ENCODE results near the gene SYCP2L. TPM values are rescaled to one million over a fixed set of nuclear protein-coding genes. Genes with fewer than 3 reads are reported as not detected.

Gene SYCP2L
- total and polyA plus RNA-seq, 2 of the 8 experiments (the other 6 are each of a cell fraction or from before 2014, with no cell fraction given): 1.7 to 4.2 TPM

DNA sequence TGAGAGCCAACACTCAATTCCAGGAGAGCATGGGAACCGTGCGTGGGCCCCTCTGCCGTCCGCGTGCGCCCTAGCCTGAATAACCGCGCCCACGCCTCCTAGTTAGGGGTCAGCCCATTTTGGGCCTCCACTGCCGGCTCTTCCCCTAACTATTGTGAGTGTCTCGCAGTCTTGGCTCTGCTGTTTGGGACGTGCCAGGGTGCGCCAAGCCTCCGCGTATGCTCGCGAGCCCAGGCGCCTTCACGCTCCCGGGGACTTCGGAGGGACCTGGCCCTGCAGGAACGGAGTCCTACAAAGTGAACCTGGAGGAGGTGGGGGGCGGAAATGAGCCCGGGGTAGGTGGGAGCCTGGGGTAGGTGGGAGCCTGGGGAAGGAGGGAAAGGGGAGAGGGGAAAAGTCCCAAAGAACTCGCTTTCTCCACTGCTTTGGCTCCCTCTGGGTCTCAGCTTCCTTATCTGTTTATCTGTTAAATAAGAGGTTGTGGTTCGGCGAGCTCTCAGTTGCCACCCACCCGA lies 4.1 kb upstream of the SYCP2L start:
- no peak overlapping the region for H3K14ac ChIP-seq (ENCODE audit: insufficient read length)
- H3K9me3 ChIP-seq (ENCODE audit: insufficient read depth in 2 of 2, low read depth in 1 of 2, low read length in 1 of 2): no peaks in the 10 kb centered on the region
- no peaks in the 10 kb centered on the region for H3K79me2 ChIP-seq (ENCODE audit: control insufficient read depth in 1 of 2, insufficient read depth in 2 of 2, low read length in 2 of 2)
- DNase-seq (ENCODE audit: low read depth in 1 of 2, low spot score in 2 of 2) (peak in 1 of 2 experiments; percentile 82), FAIRE-seq (peak; percentile 19)
- WGBS, 2 experiments (ENCODE audit: extremely low coverage in 1 of 2, insufficient coverage in 1 of 2, insufficient read length in 1 of 2, insufficient replicate concordance in 2 of 2, low coverage in 1 of 2, low lambda C conversion rate in 2 of 2, missing lambda C conversion rate in 1 of 2): 3% methylated on average over 22 of the region's 28 CpGs; no CpG with 5 or more reads in 1 of the 2 experiments
- H2BK20ac ChIP-seq (ENCODE audit: low read length): peak overlapping the region; percentile 61; the same call in 1 of the 2 replicates
- 0 out of 2 replicates have a peak overlapping the region, but pooled peaks have one; percentile 46 for H2BK5ac ChIP-seq (ENCODE audit: low read depth, low read length)
- H4K20me1 ChIP-seq (replicated peaks in 1 of 2; ENCODE audit: control insufficient read depth in 1 of 2, insufficient read depth in 2 of 2, low read length in 2 of 2): no peaks in the 10 kb centered on the region
- peaks cover 15% of the 10 kb centered on the region for H3K23me2 ChIP-seq (ENCODE audit: low read depth, low read length)
- POLR2A ChIA-PET (ENCODE audit: partially characterized antibody): no interaction called here
- peak overlapping the region; percentile 80 for H3K18ac ChIP-seq (ENCODE audit: extremely low read depth, low read length)
- H3K4ac ChIP-seq (replicated peaks; ENCODE audit: insufficient read length, low read depth, low read length): no peak overlapping the region
- CTCF ChIA-PET (ENCODE audit: partially characterized antibody): no interaction called here
- H4K8ac ChIP-seq (ENCODE audit: extremely low read depth, insufficient read depth, low read length): no peak overlapping the region
- H3K4me3 ChIP-seq (ENCODE audit: extremely low read depth in 1 of 4, insufficient read depth in 2 of 4, low read depth in 3 of 4, low read length in 4 of 4): peak overlapping the region; percentile 40 to 72 (median 56)
- no peak overlapping the region for H3K56ac ChIP-seq (replicated peaks; ENCODE audit: insufficient read length, low read depth, low read length)
- no peak overlapping the region for H4K91ac ChIP-seq (replicated peaks; ENCODE audit: insufficient read length, low read length)
- no peak overlapping the region for H4K5ac ChIP-seq (ENCODE audit: insufficient read length, low read depth, low read length)
- no peak overlapping the region for H2BK12ac ChIP-seq (ENCODE audit: low read depth, low read length)
- no peak overlapping the region for H2BK15ac ChIP-seq (ENCODE audit: low read length)
- no peaks in the 10 kb centered on the region for H3K36me3 ChIP-seq (ENCODE audit: control insufficient read depth in 2 of 4, insufficient read depth in 4 of 4, low read length in 3 of 4)
- H2AFZ ChIP-seq (ENCODE audit: low read length): no peak overlapping the region; the same call in 1 of the 2 replicates
- no peak overlapping the region for H3K23ac ChIP-seq (ENCODE audit: insufficient read length)
- no peak overlapping the region for H3K9ac ChIP-seq (replicated peaks in 1 of 4; ENCODE audit: extremely low read depth in 1 of 4, low read depth in 3 of 4, low read length in 3 of 4)
- H3K4me1 ChIP-seq (replicated peaks in 1 of 4; ENCODE audit: control insufficient read depth in 3 of 4, insufficient read depth in 4 of 4, low read length in 3 of 4): no peaks in the 10 kb centered on the region; a peak in 1 of 7 replicates
- H3K4me2 ChIP-seq (ENCODE audit: insufficient read depth in 1 of 2, low read depth in 2 of 2, low read length in 2 of 2): peak overlapping the region; percentile 80 to 98
- H2BK120ac ChIP-seq (replicated peaks; ENCODE audit: low read depth, low read length): no peak overlapping the region
- no peak overlapping the region for H3K27ac ChIP-seq (ENCODE audit: low read depth, low read length)
- H3K27me3 ChIP-seq (replicated peaks in 1 of 4; ENCODE audit: control insufficient read depth in 3 of 4, extremely low read depth in 1 of 4, insufficient read depth in 3 of 4, low read length in 3 of 4): peaks cover 21 to 62% (median 52%) of the 10 kb centered on the region in 4 experiments
- no peak overlapping the region for H2AK5ac ChIP-seq (ENCODE audit: low read depth, low read length)
- H3K79me1 ChIP-seq (ENCODE audit: low read depth, low read length): no peaks in the 10 kb centered on the region
- TF ChIP-seq EZH2 (IDR thresholded peaks at IDR 0.05; ENCODE audit: low read depth, low read length, severe bottlenecking) (peak; percentile 52), CHD2 (IDR thresholded peaks at IDR 0.05; ENCODE audit: low read length) (peak; percentile 42; the same call in 1 of the 2 replicates), GABPA (IDR thresholded peaks at IDR 0.05; ENCODE audit: borderline replicate concordance, insufficient read depth, low read length) (0 out of 2 replicates have a peak, but pooled peaks have one; percentile 14), KDM4A (IDR thresholded peaks at IDR 0.05; ENCODE audit: low read depth, low read length, severe bottlenecking) (peak; percentile 93), TAF1 (IDR thresholded peaks at IDR 0.05; ENCODE audit: low read depth, low read length) (peak; percentile 29; the same call in 1 of the 2 replicates), JUN (IDR thresholded peaks at IDR 0.05; ENCODE audit: low read depth, low read length) (no peak), ASH2L (IDR thresholded peaks at IDR 0.05; ENCODE audit: low read length) (peak; percentile 63), RBBP5 (IDR thresholded peaks at IDR 0.05; ENCODE audit: borderline replicate concordance, low read depth, low read length) (peak; percentile 29; the same call in 1 of the 2 replicates)
- TF ChIP-seq, protein P1, sequence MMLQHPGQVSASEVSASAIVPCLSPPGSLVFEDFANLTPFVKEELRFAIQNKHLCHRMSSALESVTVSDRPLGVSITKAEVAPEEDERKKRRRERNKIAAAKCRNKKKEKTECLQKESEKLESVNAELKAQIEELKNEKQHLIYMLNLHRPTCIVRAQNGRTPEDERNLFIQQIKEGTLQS (IDR thresholded peaks at IDR 0.05; ENCODE audit: insufficient read depth, low read depth, low read length): no peak
- TF ChIP-seq, protein P2, sequence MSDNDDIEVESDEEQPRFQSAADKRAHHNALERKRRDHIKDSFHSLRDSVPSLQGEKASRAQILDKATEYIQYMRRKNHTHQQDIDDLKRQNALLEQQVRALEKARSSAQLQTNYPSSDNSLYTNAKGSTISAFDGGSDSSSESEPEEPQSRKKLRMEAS (IDR thresholded peaks at IDR 0.05): 0 out of 2 replicates have a peak, but pooled peaks have one; percentile 28
- TF ChIP-seq, protein P3, sequence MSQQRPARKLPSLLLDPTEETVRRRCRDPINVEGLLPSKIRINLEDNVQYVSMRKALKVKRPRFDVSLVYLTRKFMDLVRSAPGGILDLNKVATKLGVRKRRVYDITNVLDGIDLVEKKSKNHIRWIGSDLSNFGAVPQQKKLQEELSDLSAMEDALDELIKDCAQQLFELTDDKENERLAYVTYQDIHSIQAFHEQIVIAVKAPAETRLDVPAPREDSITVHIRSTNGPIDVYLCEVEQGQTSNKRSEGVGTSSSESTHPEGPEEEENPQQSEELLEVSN (IDR thresholded peaks at IDR 0.05): no peak; the same call in 1 of the 2 replicates
